Epithelial cell of esophagus (primary cell): Measurements from ENCODE around the gene APBA2.
"Not testable (repeated sequence)": the region's sequence is repeated elsewhere in the genome, so short reads cannot be mapped to it uniquely, and the experiment has no call there.

Source experiments
- DNase-seq: peaks from one replicate; pipeline ENCODE4 v3.0.0; 2010; ENCODE audit warnings: low read depth
- H3K4me3 ChIP-seq: 2 replicates; pipeline ENCODE4 v1.5.1; 2011; ENCODE audit warnings: mild to moderate bottlenecking, low read length, control low read depth
- CTCF ChIP-seq: IDR thresholded peaks from 2 replicates; pipeline ENCODE4 v1.5.1; 2011; ENCODE audit warnings: low read depth, mild to moderate bottlenecking, low read length, control low read depth, inconsistent platforms; ENCODE audit not compliant: insufficient read depth; ENCODE audit errors: missing control alignments

APBA2 gene

GRCh38 chr15:29097971-29098370, 212.2 kb downstream of the APBA2 start:
- no peak for DNase-seq
- TF ChIP-seq CTCF = no peak
- no peak overlapping the region for H3K4me3 ChIP-seq

- TF ChIP-seq CTCF = no peak
Measured at GRCh38 chr15:29098652-29099051, 212.9 kb downstream of the APBA2 start.

GRCh38 chr15:29099131-29099880, 213.5 kb downstream of the APBA2 start:
- no peak for TF ChIP-seq CTCF
- no peak for DNase-seq
- no peak overlapping the region for H3K4me3 ChIP-seq

More at GRCh38 chr15:29098652-29099051, 212.9 kb downstream of the APBA2 start:
- H3K4me3 ChIP-seq = no peak overlapping the region
- DNase-seq = no peak

GRCh38 chr15:29100486-29101000, 214.8 kb downstream of the APBA2 start:
- DNase-seq = no peak
- H3K4me3 ChIP-seq = no peak overlapping the region
- no peak for TF ChIP-seq CTCF

- TF ChIP-seq CTCF = no peak
- no peak for DNase-seq
- no peak overlapping the region for H3K4me3 ChIP-seq
Measured at GRCh38 chr15:29101491-29101890, 215.7 kb downstream of the APBA2 start.

- TF ChIP-seq CTCF = peak; percentile 78
- peak; percentile 57 for DNase-seq
- not testable (repeated sequence) for H3K4me3 ChIP-seq
Measured at GRCh38 chr15:29102173-29102794, 216.5 kb downstream of the APBA2 start.
